Erythroblast (primary cell): ENCODE measurements around the gene SPATA31A7.
"Not testable (repeated sequence)": the region's sequence is repeated elsewhere in the genome, so short reads cannot be mapped to it uniquely, and the experiment has no call there.

Experiments used
- DNase-seq, 2 experiments: peaks; one replicate each; lab custom pipeline; 2025; lab: John Stamatoyannopoulos, UW

SPATA31A7 gene

DNA sequence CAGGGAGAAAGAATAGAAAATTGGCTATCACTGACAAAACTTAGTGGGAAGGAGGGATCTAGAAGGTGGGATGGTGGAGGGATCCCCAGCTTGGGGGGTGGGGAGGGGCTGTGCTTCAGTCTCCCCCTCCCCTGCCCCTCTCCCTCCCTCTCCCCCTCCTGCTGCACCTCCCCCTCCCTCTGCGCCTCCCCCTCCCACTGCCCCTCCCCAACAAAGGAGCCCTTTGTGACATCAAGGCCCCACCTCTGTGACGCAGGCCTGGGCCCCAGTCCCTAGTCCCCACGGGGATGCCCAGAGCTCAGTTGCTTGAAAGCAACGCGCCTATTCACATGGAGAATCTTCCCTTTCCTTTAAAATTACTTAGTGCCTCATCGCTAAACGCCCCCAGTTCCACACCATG lies at the start of gene SPATA31A7:
TSS of gene SPATA31A7 (plus strand) at position 301 of the 400 bp plus-strand sequence. CDS start at position 330, 29 bp downstream.
- DNase-seq = not testable (repeated sequence)

DNA sequence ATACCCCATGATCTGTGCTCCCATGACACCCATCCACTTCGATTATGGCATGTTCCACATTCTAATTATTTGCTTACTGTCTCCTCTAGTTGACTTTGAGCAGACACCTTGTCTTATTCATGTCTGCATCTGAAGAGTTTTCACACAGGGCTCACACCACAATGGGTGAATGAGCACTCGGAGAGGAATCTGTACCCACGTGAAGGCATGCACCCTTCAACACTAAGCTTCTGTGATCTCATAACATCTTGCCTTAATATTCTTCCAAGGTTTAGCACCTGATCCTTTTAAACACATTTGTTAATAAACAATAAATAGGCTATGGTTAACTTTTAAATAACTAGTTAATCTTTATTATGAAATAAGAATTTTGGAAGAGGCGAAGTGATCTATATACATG lies 36.6 kb downstream of the SPATA31A7 start:
- DNase-seq = not testable (repeated sequence)
